Measurements from ENCODE around the gene FOXN1.

FOXN1 gene

GRCh38 chr17:28526381-28526780 lies 20.2 kb downstream of the FOXN1 start:
- DNase-seq (ENCODE audit: low read depth) = no peak

- DNase-seq (ENCODE audit: low read depth) = no peak
These were observed 21.1 kb downstream of the FOXN1 start for GRCh38 chr17:28527181-28527681.

GRCh38 chr17:28527859-28528258 lies 21.7 kb downstream of the FOXN1 start:
- no peak for DNase-seq (ENCODE audit: low read depth)

- no peak for DNase-seq (ENCODE audit: low read depth)
These were observed 22.3 kb downstream of the FOXN1 start for GRCh38 chr17:28528327-28529012.

GRCh38 chr17:28529013-28529400 lies 22.9 kb downstream of the FOXN1 start:
- no peak for DNase-seq (ENCODE audit: low read depth)

GRCh38 chr17:28530250-28530649 lies 24.1 kb downstream of the FOXN1 start:
- no peak for DNase-seq (ENCODE audit: low read depth)

GRCh38 chr17:28530926-28531325 lies 24.8 kb downstream of the FOXN1 start:
- DNase-seq (ENCODE audit: low read depth) = no peak

GRCh38 chr17:28532050-28532960 lies 26.2 kb downstream of the FOXN1 start:
- DNase-seq (ENCODE audit: low read depth) = no peak

- DNase-seq (ENCODE audit: low read depth) = no peak
These were observed 27.1 kb downstream of the FOXN1 start for GRCh38 chr17:28533091-28533807.

GRCh38 chr17:28534740-28535375 lies 28.7 kb downstream of the FOXN1 start:
- DNase-seq (ENCODE audit: low read depth) = no peak

GRCh38 chr17:28536532-28537218 lies 30.5 kb downstream of the FOXN1 start:
- no peak for DNase-seq (ENCODE audit: low read depth)

- DNase-seq (ENCODE audit: low read depth) = no peak
These were observed 31.1 kb downstream of the FOXN1 start for GRCh38 chr17:28537219-28537610.

GRCh38 chr17:28538296-28538895 lies 32.2 kb downstream of the FOXN1 start:
- DNase-seq (ENCODE audit: low read depth) = no peak

GRCh38 chr17:28540231-28540630 lies 34.1 kb downstream of the FOXN1 start:
- DNase-seq (ENCODE audit: low read depth) = no peak

- no peak for DNase-seq (ENCODE audit: low read depth)
These were observed 35.3 kb downstream of the FOXN1 start for GRCh38 chr17:28541439-28541838.

GRCh38 chr17:28544402-28545140 lies 38.4 kb downstream of the FOXN1 start:
- no peak for DNase-seq (ENCODE audit: low read depth)

GRCh38 chr17:28545141-28545503 lies 39.0 kb downstream of the FOXN1 start:
- no peak for DNase-seq (ENCODE audit: low read depth)

- no peak for DNase-seq (ENCODE audit: low read depth)
These were observed 39.8 kb downstream of the FOXN1 start for GRCh38 chr17:28545787-28546415.

- no peak for DNase-seq (ENCODE audit: low read depth)
These were observed 41.0 kb downstream of the FOXN1 start for GRCh38 chr17:28547096-28547622.
